ENCODE measurements around the gene METTL23.

Gene METTL23

DNA sequence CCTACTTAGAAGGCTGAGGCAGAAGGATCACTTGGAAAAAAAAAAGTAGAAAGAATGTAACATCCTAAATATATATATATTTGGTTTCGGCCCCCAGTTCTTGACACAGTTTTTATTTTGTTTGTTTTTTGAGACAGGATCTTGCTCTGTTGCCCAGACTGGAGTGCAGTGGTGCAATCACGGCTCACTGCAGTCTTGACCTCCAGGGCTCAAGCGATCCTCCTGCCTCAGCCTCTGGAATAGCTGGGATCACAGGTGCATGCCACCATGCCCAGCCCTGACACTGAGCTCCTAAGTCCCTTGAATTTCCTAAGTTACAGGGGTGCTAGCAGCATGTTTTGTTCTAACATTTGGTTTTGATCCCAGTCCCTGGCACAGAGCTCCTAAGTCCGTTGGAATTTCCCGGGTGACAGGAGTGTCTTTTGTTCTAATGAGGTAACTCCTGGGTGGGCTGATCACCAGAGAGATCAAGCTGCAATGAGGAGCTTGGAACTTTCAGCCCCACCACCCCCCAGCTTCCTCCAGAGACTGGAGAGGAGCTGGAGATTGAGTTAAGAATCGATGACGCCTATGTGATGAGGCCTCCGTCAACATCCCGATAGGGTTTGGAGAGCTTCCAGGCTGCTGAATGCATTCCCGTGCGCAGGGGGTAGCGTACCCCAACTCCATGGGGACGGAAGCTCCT, 35.9 kb upstream of the METTL23 start:
- no peak for TF ChIP-seq EZH2phosphoT487 (conservative IDR thresholded peaks at IDR 0.05; ENCODE audit: low read length)
- TF ChIP-seq, protein P1, sequence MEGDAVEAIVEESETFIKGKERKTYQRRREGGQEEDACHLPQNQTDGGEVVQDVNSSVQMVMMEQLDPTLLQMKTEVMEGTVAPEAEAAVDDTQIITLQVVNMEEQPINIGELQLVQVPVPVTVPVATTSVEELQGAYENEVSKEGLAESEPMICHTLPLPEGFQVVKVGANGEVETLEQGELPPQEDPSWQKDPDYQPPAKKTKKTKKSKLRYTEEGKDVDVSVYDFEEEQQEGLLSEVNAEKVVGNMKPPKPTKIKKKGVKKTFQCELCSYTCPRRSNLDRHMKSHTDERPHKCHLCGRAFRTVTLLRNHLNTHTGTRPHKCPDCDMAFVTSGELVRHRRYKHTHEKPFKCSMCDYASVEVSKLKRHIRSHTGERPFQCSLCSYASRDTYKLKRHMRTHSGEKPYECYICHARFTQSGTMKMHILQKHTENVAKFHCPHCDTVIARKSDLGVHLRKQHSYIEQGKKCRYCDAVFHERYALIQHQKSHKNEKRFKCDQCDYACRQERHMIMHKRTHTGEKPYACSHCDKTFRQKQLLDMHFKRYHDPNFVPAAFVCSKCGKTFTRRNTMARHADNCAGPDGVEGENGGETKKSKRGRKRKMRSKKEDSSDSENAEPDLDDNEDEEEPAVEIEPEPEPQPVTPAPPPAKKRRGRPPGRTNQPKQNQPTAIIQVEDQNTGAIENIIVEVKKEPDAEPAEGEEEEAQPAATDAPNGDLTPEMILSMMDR (IDR thresholded peaks at IDR 0.05; ENCODE audit: insufficient read depth, low read length, poor library complexity, severe bottlenecking): no peak
- H2AFZ ChIP-seq (ENCODE audit: low read depth, low read length, severe bottlenecking): no peak overlapping the region
- H3K9me2 ChIP-seq (replicated peaks; ENCODE audit: insufficient read depth, low read length): no peaks in the 10 kb centered on the region
- no peaks in the 10 kb centered on the region for H3K36me3 ChIP-seq (ENCODE audit: low read length)
- no peak overlapping the region for H3K4me2 ChIP-seq (ENCODE audit: low read depth, low read length, poor library complexity, severe bottlenecking)
- H3K9ac ChIP-seq (ENCODE audit: low read length): no peak overlapping the region
- no peaks in the 10 kb centered on the region for H3K79me2 ChIP-seq (ENCODE audit: insufficient read depth, low read length)
- no peak overlapping the region for H3K4me3 ChIP-seq (ENCODE audit: insufficient read depth, low read length, poor library complexity, severe bottlenecking)
- H3K9me3 ChIP-seq (ENCODE audit: insufficient read depth, low read length): no peaks in the 10 kb centered on the region
- H3K27me3 ChIP-seq (ENCODE audit: low read length): no peaks in the 10 kb centered on the region
- no peaks in the 10 kb centered on the region for H3F3A ChIP-seq (ENCODE audit: insufficient read depth)
- H3K27ac ChIP-seq (ENCODE audit: low read depth, low read length): no peak overlapping the region
- H4K20me1 ChIP-seq (ENCODE audit: low read depth, low read length): no peaks in the 10 kb centered on the region

DNA sequence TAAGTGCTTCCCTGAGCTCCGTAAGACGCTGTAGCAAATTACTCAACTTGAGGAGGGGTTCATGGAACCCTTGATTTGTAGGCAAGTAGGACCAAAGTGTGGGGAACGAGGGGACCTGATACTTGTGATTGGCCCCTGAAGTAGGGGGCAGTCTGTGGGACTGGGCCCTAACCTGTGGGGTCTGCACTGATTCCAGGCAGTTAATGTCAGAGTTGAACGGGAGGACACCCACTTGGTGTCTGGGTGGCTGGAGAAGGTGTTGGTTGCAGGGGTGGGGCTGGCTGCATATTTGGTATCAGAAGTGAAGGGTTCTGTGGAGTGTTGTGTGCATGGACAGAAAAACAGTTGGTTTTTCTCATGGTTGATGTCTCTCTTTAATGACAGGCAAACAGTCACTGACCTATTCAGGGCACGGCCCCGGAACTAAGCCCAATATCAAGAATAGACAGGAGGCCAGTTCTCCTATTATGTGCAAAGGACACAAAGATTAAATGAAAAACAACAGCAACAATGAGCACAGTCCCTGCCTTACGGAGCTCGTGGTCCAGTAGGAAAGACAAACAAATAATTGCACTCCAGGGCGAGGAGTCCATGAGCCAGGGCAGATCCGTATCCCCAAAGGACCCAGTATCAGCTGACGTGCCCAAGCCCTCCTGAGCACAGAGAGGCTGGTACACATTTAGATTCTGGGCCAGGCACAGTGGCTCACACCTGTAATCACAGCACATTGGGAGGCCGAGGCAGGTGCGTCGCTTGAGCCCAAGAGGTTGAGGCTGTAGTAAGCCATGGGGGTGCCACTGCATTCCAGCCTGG, 35.1 kb upstream of the METTL23 start:
- Histone ChIP-seq H4K20me1 (ENCODE audit: low read depth, low read length) (no peaks in the 10 kb centered on the region), H3K4me3 (ENCODE audit: insufficient read depth, low read length, poor library complexity, severe bottlenecking) (no peak overlapping the region), H3K79me2 (ENCODE audit: insufficient read depth, low read length) (no peaks in the 10 kb centered on the region), H3K9me3 (ENCODE audit: insufficient read depth, low read length) (no peaks in the 10 kb centered on the region), H3K9me2 (replicated peaks; ENCODE audit: insufficient read depth, low read length) (no peaks in the 10 kb centered on the region), H3K9ac (ENCODE audit: low read length) (no peak overlapping the region), H2AFZ (ENCODE audit: low read depth, low read length, severe bottlenecking) (no peak overlapping the region), H3K4me2 (ENCODE audit: low read depth, low read length, poor library complexity, severe bottlenecking) (no peak overlapping the region), H3F3A (ENCODE audit: insufficient read depth) (no peaks in the 10 kb centered on the region), H3K27me3 (ENCODE audit: low read length) (no peaks in the 10 kb centered on the region), H3K27ac (ENCODE audit: low read depth, low read length) (no peak overlapping the region), H3K36me3 (ENCODE audit: low read length) (no peaks in the 10 kb centered on the region)
- TF ChIP-seq EZH2phosphoT487 (conservative IDR thresholded peaks at IDR 0.05; ENCODE audit: low read length): no peak
- TF ChIP-seq, protein P1 (IDR thresholded peaks at IDR 0.05; ENCODE audit: insufficient read depth, low read length, poor library complexity, severe bottlenecking): no peak

DNA sequence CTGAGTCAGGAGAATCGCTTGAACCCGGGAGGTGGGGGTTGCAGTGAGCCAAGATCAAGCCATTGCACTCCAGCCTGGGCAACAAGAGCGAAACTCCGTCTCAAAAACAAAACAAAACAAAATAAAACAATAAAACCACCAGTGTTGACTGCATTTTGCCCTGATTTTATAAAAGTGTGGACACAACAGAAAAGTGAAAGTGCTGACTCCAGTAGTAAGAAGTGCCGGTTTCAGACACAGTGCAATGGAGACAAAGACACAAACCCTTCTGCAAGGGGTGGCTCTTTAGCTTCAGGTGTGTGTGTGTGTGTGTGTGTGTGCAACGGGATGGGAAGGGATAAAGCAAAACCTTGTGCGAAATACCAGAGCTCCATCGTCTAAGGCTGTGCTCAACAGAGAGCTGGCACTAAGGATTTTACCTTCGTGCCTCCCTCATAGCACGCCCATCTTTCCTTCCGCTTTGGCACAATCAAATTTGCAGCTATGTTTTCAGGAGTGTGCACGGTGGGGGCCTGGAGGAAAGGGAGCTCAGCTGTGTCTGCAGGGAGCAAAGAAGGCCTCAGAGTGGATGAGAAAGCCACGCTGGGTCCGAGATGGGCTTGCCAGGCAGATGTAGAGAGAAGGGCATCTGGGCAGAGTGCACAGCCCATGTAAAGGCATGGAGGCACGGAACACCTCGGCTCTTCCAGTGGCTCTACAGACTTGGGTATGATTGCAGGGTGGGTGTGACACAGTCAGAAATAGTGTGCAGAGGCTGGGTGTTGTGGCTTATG, 31.4 kb upstream of the METTL23 start:
- no peaks in the 10 kb centered on the region for H3K36me3 ChIP-seq (ENCODE audit: low read length)
- no peak overlapping the region for H3K4me2 ChIP-seq (ENCODE audit: low read depth, low read length, poor library complexity, severe bottlenecking)
- no peaks in the 10 kb centered on the region for H3K9me2 ChIP-seq (replicated peaks; ENCODE audit: insufficient read depth, low read length)
- H3K27me3 ChIP-seq (ENCODE audit: low read length): no peaks in the 10 kb centered on the region
- H3F3A ChIP-seq (ENCODE audit: insufficient read depth): no peaks in the 10 kb centered on the region
- no peaks in the 10 kb centered on the region for H3K9me3 ChIP-seq (ENCODE audit: insufficient read depth, low read length)
- TF ChIP-seq EZH2phosphoT487 (conservative IDR thresholded peaks at IDR 0.05; ENCODE audit: low read length): no peak
- TF ChIP-seq, protein P1 (IDR thresholded peaks at IDR 0.05; ENCODE audit: insufficient read depth, low read length, poor library complexity, severe bottlenecking): no peak
- H3K9ac ChIP-seq (ENCODE audit: low read length): no peak overlapping the region
- no peaks in the 10 kb centered on the region for H4K20me1 ChIP-seq (ENCODE audit: low read depth, low read length)
- no peak overlapping the region for H2AFZ ChIP-seq (ENCODE audit: low read depth, low read length, severe bottlenecking)
- no peak overlapping the region for H3K27ac ChIP-seq (ENCODE audit: low read depth, low read length)
- H3K4me3 ChIP-seq (ENCODE audit: insufficient read depth, low read length, poor library complexity, severe bottlenecking): no peak overlapping the region
- H3K79me2 ChIP-seq (ENCODE audit: insufficient read depth, low read length): no peaks in the 10 kb centered on the region
